Thyroid gland (tissue), 4 donors: ENCODE results near the gene TMEM242. TPM values are rescaled to one million over a fixed set of nuclear protein-coding genes. Genes with fewer than 3 reads are reported as not detected.

Experiments used
- DNase-seq, 2 donors: peaks; one replicate each; pipeline ENCODE4 v3.0.0-alpha.2; 2019
- H3K27ac ChIP-seq, 3 donors: fragments of 200-600 bp; sonication (generic); 1 replicate in 2 of 3; 2 replicates in 1 of 3; pipeline ENCODE4 v1.5.1; 2016 to 2019; ENCODE audit warnings: mild to moderate bottlenecking in 1 of 3, moderate library complexity in 1 of 3
- H3K27me3 ChIP-seq: fragments of 200-600 bp; sonication (generic); one replicate; pipeline ENCODE4 v1.5.1; 2019
- H3K36me3 ChIP-seq, 2 donors: fragments of 200-600 bp; sonication (generic); one replicate each; pipeline ENCODE4 v1.5.1; 2016 to 2019
- H3K4me1 ChIP-seq, 2 donors: fragments of 200-600 bp; sonication (generic); one replicate each; pipeline ENCODE4 v1.5.1; 2017 to 2019
- H3K4me3 ChIP-seq, 3 donors: fragments of 200-600 bp; sonication (generic); replicated peaks in 1 of 3; 1 replicate in 2 of 3; 2 replicates in 1 of 3; pipeline ENCODE4 v1.5.1; 2016; ENCODE audit warnings: mild to moderate bottlenecking in 1 of 3
- H3K9me3 ChIP-seq: fragments of 200-600 bp; sonication (generic); one replicate; pipeline ENCODE4 v1.5.1; 2017
- CTCF ChIP-seq, 6 experiments: fragments of 200-600 bp in 3 of 6; fragments of 450-650 bp in 3 of 6; sonication (generic) in 3 of 6; IDR thresholded peaks; one replicate each; pipeline ENCODE4 v1.5.1; 2016 to 2019; ENCODE audit warnings: antibody characterized with exemption in 6 of 6, mild to moderate bottlenecking in 2 of 6, inconsistent platforms in 1 of 6, moderate library complexity in 1 of 6
- POLR2A ChIP-seq, 2 donors: fragments of 450-650 bp; IDR thresholded peaks; one replicate each; pipeline ENCODE4 v1.6.1; 2017; ENCODE audit warnings: antibody characterized with exemption in 2 of 2, mild to moderate bottlenecking in 2 of 2, moderate library complexity in 1 of 2
- WGBS, 2 donors: methylation state at CpG; one replicate each; pipeline ENCODE4 v1.1.5; 2017; 5-methylcytosine and 5-hydroxymethylcytosine counted together
- intact Hi-C: fragments of 100-400 bp; cut with DNase I; formaldehyde crosslinking; loops from one replicate; pipeline ENCODE4 v1.15.1; 2023
- total RNA-seq, 4 donors: library from RNA; depleted of rRNA; stranded (reverse); fragments of >200 nt; gene quantifications; one replicate each; pipeline ENCODE4 v1.2.3, GENCODE V29; 2016

The TMEM242 gene
- 10 to 100 TPM in 2 of 4 donors, 1 to 10 TPM in 2; 7.0 to 14.0 (median 9.7) TPM for total RNA-seq

- H3K9me3 ChIP-seq, result no peaks in the 10 kb centered on the region
- peak; percentile 92 for DNase-seq
- peak within 1 kb of the TSS; percentile 84 to 89 (median 85) for H3K27ac ChIP-seq
- intact Hi-C loops, result no loop called here
- WGBS, 2 donors, result 0 to 1% methylated on average over 30 to 35 of the region's 42 CpGs
- H3K36me3 ChIP-seq, result peaks cover 0 to under 1% of the 10 kb centered on the region in 2 donors
- peak within 1 kb of the TSS; percentile 56 to 67 (median 62) for H3K4me3 ChIP-seq
- H3K4me1 ChIP-seq, result peaks cover 7 to 12% of the 10 kb centered on the region in 2 donors
- H3K27me3 ChIP-seq, result no peaks in the 10 kb centered on the region
- peak; percentile 32 to 85 for TF ChIP-seq POLR2A (IDR thresholded peaks at IDR 0.05)
- TF ChIP-seq CTCF (IDR thresholded peaks at IDR 0.05), result peak in 2 of 6 experiments; percentile 20 to 30
These were observed at the start of gene TMEM242 for GRCh38 chr6:157323255-157323965. TSS of gene TMEM242 (minus strand) at chr6:157323519. CDS start at chr6:157323499, 20 bp downstream.

GRCh38 chr6:157372501-157373280, 49.4 kb upstream of the TMEM242 start:
- Histone ChIP-seq H3K4me3 (no peak overlapping the region), H3K27ac (no peak overlapping the region), H3K9me3 (no peaks in the 10 kb centered on the region), H3K27me3 (no peaks in the 10 kb centered on the region), H3K36me3 (no peaks in the 10 kb centered on the region), H3K4me1 (no peaks in the 10 kb centered on the region)
- intact Hi-C loops, result no loop called here
- WGBS, 2 donors, result 94 to 95% methylated on average over 10 of the region's 10 CpGs
- TF ChIP-seq POLR2A (IDR thresholded peaks at IDR 0.05) (no peak), CTCF (IDR thresholded peaks at IDR 0.05) (no peak)
- no peak for DNase-seq

GRCh38 chr6:157370755-157371154, 47.4 kb upstream of the TMEM242 start:
- DNase-seq, result no peak
- H3K4me1 ChIP-seq, result no peaks in the 10 kb centered on the region
- no peak overlapping the region for H3K27ac ChIP-seq
- TF ChIP-seq POLR2A (IDR thresholded peaks at IDR 0.05) (no peak), CTCF (IDR thresholded peaks at IDR 0.05) (no peak)
- H3K36me3 ChIP-seq, result no peaks in the 10 kb centered on the region
- H3K9me3 ChIP-seq, result no peaks in the 10 kb centered on the region
- peaks cover 3% of the 10 kb centered on the region for H3K27me3 ChIP-seq
- intact Hi-C loops, result no loop called here
- 90 to 93% methylated on average over 1 of the region's 1 CpG for WGBS, 2 donors
- H3K4me3 ChIP-seq, result no peak overlapping the region

GRCh38 chr6:157368359-157369049, 45.2 kb upstream of the TMEM242 start:
- no peak for DNase-seq
- peaks cover 3% of the 10 kb centered on the region for H3K27me3 ChIP-seq
- no peak for TF ChIP-seq CTCF (IDR thresholded peaks at IDR 0.05)
- TF ChIP-seq POLR2A (IDR thresholded peaks at IDR 0.05), result no peak
- intact Hi-C loops, result no loop called here
- H3K36me3 ChIP-seq, result no peaks in the 10 kb centered on the region
- no peak overlapping the region for H3K27ac ChIP-seq
- WGBS, 2 donors, result 86% methylated on average over 7 of the region's 7 CpGs
- H3K4me3 ChIP-seq, result no peak overlapping the region
- H3K4me1 ChIP-seq, result no peaks in the 10 kb centered on the region
- H3K9me3 ChIP-seq, result no peaks in the 10 kb centered on the region
